GM12892 (cell line): ENCODE data around the gene APLF.

ENCODE experiments used
- POLR2A ChIP-seq: IDR thresholded peaks from 2 replicates; pipeline ENCODE4 v1.6.1; 2011; ENCODE audit warnings: low read depth, low read length, control low read depth
- POLR2AphosphoS5 ChIP-seq: IDR thresholded peaks from 2 replicates; pipeline ENCODE4 v1.6.1; 2011; ENCODE audit warnings: low read depth, low read length, control low read depth
- TAF1 ChIP-seq: IDR thresholded peaks from 2 replicates; pipeline ENCODE4 v1.6.1; 2011; ENCODE audit warnings: low read depth, mild to moderate bottlenecking, control low read depth, low read length, borderline replicate concordance

GRCh38 chr2:68447118-68447517 lies 20.3 kb upstream of the APLF start:
- TF ChIP-seq POLR2A: no peak
- TF ChIP-seq POLR2AphosphoS5: no peak
- no peak for TF ChIP-seq TAF1
